Osteocyte (in vitro differentiated cells): Measurements from ENCODE around the gene UPF1. TPM values are rescaled to one million over a fixed set of nuclear protein-coding genes. Genes with fewer than 3 reads are reported as not detected.
A peak's percentile ranks its signal among the peaks of the same experiment; 100 is the strongest.

ENCODE experiments used
- DNase-seq: peaks from one replicate; pipeline ENCODE4 v3.0.0; 2021; ENCODE audit warnings: mixed read lengths; ENCODE audit not compliant: unreplicated experiment; ENCODE audit errors: extremely low spot score
- H3K27ac Mint-ChIP-seq: one replicate; pipeline ENCODE4 v1.8.0; 2021; ENCODE audit warnings: mild to moderate bottlenecking, mixed read lengths; ENCODE audit not compliant: unreplicated experiment
- H3K27me3 Mint-ChIP-seq: one replicate; pipeline ENCODE4 v1.8.0; 2021; ENCODE audit warnings: mixed read lengths; ENCODE audit not compliant: unreplicated experiment
- H3K36me3 Mint-ChIP-seq: one replicate; pipeline ENCODE4 v1.8.0; 2021; ENCODE audit warnings: mixed read lengths; ENCODE audit not compliant: unreplicated experiment
- H3K4me1 Mint-ChIP-seq: one replicate; pipeline ENCODE4 v1.8.0; 2021; ENCODE audit warnings: mixed read lengths; ENCODE audit not compliant: unreplicated experiment
- H3K4me3 Mint-ChIP-seq: one replicate; pipeline ENCODE4 v1.8.0; 2021; ENCODE audit warnings: mild to moderate bottlenecking, moderate library complexity, mixed read lengths; ENCODE audit not compliant: unreplicated experiment
- H3K9me3 Mint-ChIP-seq: one replicate; pipeline ENCODE4 v1.8.0; 2021; ENCODE audit warnings: mixed read lengths; ENCODE audit not compliant: unreplicated experiment
- total RNA-seq: library from RNA; stranded (reverse); gene quantifications from 2 replicates; pipeline ENCODE4 v1.2.1, GENCODE V29; 2021
- TF ChIP-seq, protein P1 (sequence below): fragments of 200-600 bp; sonication (generic); IDR thresholded peaks from 2 replicates; pipeline ENCODE4 v1.5.0; 2021; ENCODE audit warnings: antibody characterized with exemption, mild to moderate bottlenecking, moderate library complexity

UPF1 gene
- total RNA-seq, 1 donor from 2014 or later = 58.0 TPM

DNA sequence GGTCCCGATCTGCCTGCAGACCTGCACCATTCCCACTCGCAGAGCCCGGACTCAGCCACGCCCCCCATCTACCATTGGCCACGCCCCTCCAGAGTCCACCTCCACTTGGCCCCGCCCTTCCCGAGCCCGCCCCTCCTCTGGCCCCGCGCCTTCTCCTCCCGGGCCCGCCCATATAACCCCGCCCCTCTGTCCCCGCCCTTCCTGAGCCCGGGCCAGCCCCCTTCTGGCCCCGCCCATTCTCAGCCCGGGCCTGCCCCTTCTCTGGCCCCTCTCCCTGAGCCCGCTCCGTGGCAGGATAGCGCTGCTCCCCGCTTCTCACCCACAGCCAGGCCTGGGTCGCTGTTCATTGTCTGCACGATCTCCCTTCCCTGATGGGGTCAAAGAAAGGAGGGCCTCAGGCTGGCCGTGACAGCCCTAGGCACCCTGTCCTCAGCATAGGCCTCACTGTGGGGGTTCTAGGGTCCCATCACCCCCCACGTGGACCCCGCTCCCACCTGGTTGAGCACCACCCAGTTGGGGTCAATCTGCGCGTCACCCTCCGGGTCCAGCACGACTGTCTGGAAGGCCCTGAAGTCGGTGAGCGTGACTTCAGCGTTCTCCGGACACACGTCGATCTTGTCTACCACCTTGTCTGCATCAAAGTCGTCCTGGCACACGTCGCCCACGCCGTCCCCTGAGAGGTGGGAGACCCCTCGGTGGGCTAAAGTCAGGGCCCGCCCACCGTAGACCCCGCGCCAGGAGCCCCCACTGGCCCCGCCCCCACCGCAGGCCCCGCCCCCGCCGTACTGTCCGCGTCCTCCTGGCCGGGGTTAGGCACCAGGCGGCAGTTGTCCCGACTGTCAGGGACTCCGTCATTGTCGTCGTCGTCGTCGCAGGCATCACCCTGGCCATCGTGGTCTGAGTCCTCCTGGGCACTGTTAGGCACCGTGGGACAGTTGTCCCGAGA is 46.3 kb upstream of the UPF1 start:
- Mint-ChIP-seq H3K4me1 (peaks cover 15% of the 10 kb centered on the region), H3K9me3 (no peaks in the 10 kb centered on the region), H3K27me3 (peaks cover 50% of the 10 kb centered on the region), H3K27ac (no peak overlapping the region), H3K4me3 (no peak overlapping the region), H3K36me3 (no peaks in the 10 kb centered on the region)
- DNase-seq = no peak
- TF ChIP-seq, protein P1, sequence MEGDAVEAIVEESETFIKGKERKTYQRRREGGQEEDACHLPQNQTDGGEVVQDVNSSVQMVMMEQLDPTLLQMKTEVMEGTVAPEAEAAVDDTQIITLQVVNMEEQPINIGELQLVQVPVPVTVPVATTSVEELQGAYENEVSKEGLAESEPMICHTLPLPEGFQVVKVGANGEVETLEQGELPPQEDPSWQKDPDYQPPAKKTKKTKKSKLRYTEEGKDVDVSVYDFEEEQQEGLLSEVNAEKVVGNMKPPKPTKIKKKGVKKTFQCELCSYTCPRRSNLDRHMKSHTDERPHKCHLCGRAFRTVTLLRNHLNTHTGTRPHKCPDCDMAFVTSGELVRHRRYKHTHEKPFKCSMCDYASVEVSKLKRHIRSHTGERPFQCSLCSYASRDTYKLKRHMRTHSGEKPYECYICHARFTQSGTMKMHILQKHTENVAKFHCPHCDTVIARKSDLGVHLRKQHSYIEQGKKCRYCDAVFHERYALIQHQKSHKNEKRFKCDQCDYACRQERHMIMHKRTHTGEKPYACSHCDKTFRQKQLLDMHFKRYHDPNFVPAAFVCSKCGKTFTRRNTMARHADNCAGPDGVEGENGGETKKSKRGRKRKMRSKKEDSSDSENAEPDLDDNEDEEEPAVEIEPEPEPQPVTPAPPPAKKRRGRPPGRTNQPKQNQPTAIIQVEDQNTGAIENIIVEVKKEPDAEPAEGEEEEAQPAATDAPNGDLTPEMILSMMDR = no peak

DNA sequence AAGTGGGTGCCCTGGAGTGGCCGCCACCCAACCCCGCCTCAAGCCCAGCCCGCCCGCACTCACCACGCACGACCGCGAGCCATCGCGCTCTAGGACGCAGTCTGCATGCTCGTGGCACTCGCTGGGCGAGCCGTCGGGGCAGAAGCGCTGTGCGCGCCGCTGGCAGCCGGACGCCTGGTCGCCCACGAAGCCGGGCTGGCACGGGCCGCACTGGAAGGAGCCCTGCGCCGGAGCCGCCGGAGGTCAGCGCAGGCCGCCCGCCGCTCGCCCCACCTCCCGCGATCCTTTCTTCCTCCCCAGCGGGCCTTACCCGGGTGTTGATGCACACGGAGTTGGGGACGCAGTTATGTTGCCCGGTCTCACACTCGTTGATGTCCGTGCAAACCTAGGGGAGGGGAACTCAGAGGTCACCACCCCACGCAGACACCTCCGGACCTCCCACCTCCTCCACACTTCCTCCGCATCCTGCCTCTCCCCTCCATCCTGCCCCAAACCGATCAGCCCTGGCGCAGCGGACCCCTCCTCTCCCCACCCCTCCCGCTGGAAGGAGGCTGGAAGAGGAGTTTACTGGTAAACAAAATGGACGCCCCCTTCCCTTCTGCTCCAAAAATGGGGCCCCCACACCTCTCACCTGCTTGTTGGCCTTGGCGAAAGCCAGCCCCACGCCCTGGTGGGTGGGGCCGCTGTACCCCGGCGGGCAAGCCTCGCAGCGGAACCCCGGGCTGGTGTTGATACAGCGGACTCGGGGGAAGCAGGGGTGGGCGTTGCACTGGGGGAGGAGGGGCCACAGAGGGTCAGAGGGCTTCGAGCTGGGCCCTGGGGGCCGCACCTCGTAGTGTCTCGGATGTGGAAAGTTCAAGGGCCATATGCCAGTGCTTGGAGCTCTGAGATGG is 43.0 kb upstream of the UPF1 start:
- no peaks in the 10 kb centered on the region for H3K9me3 Mint-ChIP-seq
- H3K27ac Mint-ChIP-seq = no peak overlapping the region
- TF ChIP-seq, protein P1 = no peak
- peaks cover 71% of the 10 kb centered on the region for H3K27me3 Mint-ChIP-seq
- no peaks in the 10 kb centered on the region for H3K36me3 Mint-ChIP-seq
- H3K4me3 Mint-ChIP-seq = peak overlapping the region; percentile 54
- peaks cover 15% of the 10 kb centered on the region for H3K4me1 Mint-ChIP-seq
- DNase-seq = no peak

DNA sequence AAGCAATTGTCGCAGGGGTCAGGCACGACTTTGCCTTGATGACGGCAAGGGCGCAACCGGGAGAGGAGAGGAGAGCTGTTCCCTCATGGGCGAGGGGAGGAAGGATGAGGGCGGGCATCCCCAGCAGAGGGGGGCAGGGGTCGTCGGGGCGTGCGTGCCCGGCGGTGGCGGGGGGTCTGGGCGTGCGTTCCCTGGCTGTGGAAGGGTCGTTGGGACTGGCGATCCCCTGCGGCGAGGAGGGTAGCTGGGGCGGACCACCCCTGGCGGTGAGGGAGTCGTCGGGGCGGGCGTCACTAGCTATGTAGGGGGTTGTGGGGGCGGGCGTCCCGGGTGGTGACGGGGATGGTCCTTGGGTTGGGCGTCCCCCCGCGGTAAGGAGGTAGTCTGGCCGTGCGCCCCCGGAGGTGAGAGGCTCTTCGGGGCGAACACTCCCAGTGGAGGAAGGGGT is 42.3 kb upstream of the UPF1 start:
- Mint-ChIP-seq H3K9me3 (no peaks in the 10 kb centered on the region), H3K4me3 (peak overlapping the region; percentile 54), H3K27me3 (peaks cover 69% of the 10 kb centered on the region), H3K4me1 (peaks cover 15% of the 10 kb centered on the region), H3K27ac (no peak overlapping the region), H3K36me3 (no peaks in the 10 kb centered on the region)
- TF ChIP-seq, protein P1 = no peak
- DNase-seq = no peak

- peaks cover 67% of the 10 kb centered on the region for H3K27me3 Mint-ChIP-seq
- no peak overlapping the region for H3K27ac Mint-ChIP-seq
- H3K36me3 Mint-ChIP-seq = no peaks in the 10 kb centered on the region
- TF ChIP-seq, protein P1 = no peak
- H3K4me3 Mint-ChIP-seq = peak overlapping the region; percentile 71
- no peaks in the 10 kb centered on the region for H3K9me3 Mint-ChIP-seq
- peaks cover 15% of the 10 kb centered on the region for H3K4me1 Mint-ChIP-seq
- no peak for DNase-seq
Observed at GRCh38 chr19:18789883-18790565, 41.7 kb upstream of the UPF1 start.
